DND-41 (cell line): Measurements from ENCODE around the gene SGIP1.

Source experiments
- CTCF ChIP-seq: IDR thresholded peaks from 2 replicates; pipeline ENCODE4 v1.5.1; 2012; ENCODE audit warnings: borderline replicate concordance, low read length, moderate library complexity, mild to moderate bottlenecking; ENCODE audit not compliant: poor library complexity, severe bottlenecking; ENCODE audit errors: extremely low read depth
- EZH2 ChIP-seq: IDR thresholded peaks from 3 replicates; pipeline ENCODE4 v1.6.1; 2012; ENCODE audit warnings: borderline replicate concordance, low read depth, mild to moderate bottlenecking, moderate library complexity, low read length, inconsistent platforms; ENCODE audit not compliant: severe bottlenecking

- TF ChIP-seq CTCF: no peak
- no peak for TF ChIP-seq EZH2
Observed at GRCh38 chr1:66648901-66649595, 115.1 kb downstream of the SGIP1 start.
